Measurements from ENCODE around the gene ZNF121. TPM values are rescaled to one million over a fixed set of nuclear protein-coding genes. Genes with fewer than 3 reads are reported as not detected.

The ZNF121 gene
- total RNA-seq, 2 donors from 2014 or later = 16.1 to 48.6 TPM

Other genes starting within 250 kb of the ZNF121 start
- 1 to 10 TPM; 1.9 to 4.2 TPM for gene ZNF177, start 221.5 kb downstream of the ZNF121 start, total RNA-seq
- gene ZNF266, start 148.9 kb downstream of the ZNF121 start, total RNA-seq = 10 to 100 TPM; 28.2 to 30.1 TPM
- not detected for gene ZNF560, start 85.9 kb downstream of the ZNF121 start, total RNA-seq
- gene ZNF426, start 45.9 kb downstream of the ZNF121 start, total RNA-seq = 10 to 100 TPM; 10.6 to 17.9 TPM
- gene ZNF561, start 36.7 kb upstream of the ZNF121 start, total RNA-seq = 10 to 100 TPM; 24.1 to 46.6 TPM
- gene ZNF562, start 90.6 kb upstream of the ZNF121 start, total RNA-seq = 10 to 100 TPM; 13.3 to 35.6 TPM
- gene ZNF846, start 184.2 kb upstream of the ZNF121 start, total RNA-seq = 10 to 100 TPM; 44.0 to 54.6 TPM
- gene FBXL12, start 234.6 kb upstream of the ZNF121 start, total RNA-seq = 10 to 100 TPM; 28.9 to 64.8 TPM
- 100 to 1,000 TPM; 210 to 414 TPM for gene UBL5, start 243.4 kb upstream of the ZNF121 start, total RNA-seq